ENCODE results near the gene ROR1.

GRCh38 chr1:63893976-63894375, 120.2 kb downstream of the ROR1 start:
- TF ChIP-seq CTCF (IDR thresholded peaks at IDR 0.05) (no peak), RFX5 (IDR thresholded peaks at IDR 0.05; ENCODE audit: low read length) (no peak), RAD21 (IDR thresholded peaks at IDR 0.05; ENCODE audit: low read length) (no peak), USF2 (IDR thresholded peaks at IDR 0.05; ENCODE audit: borderline replicate concordance, low read depth, low read length) (no peak), YY1 (IDR thresholded peaks at IDR 0.05; ENCODE audit: low read depth) (no peak), RXRA (IDR thresholded peaks at IDR 0.05; ENCODE audit: borderline replicate concordance, low read depth) (no peak), USF1 (IDR thresholded peaks at IDR 0.05; ENCODE audit: borderline replicate concordance, low read depth) (no peak), MXI1 (IDR thresholded peaks at IDR 0.05; ENCODE audit: low read depth, low read length) (no peak), MAX (IDR thresholded peaks at IDR 0.05; ENCODE audit: low read depth) (no peak), REST (IDR thresholded peaks at IDR 0.05; ENCODE audit: low read depth, low read length) (no peak)
